ENCODE results near the gene FAM114A2.

FAM114A2 gene

DNA sequence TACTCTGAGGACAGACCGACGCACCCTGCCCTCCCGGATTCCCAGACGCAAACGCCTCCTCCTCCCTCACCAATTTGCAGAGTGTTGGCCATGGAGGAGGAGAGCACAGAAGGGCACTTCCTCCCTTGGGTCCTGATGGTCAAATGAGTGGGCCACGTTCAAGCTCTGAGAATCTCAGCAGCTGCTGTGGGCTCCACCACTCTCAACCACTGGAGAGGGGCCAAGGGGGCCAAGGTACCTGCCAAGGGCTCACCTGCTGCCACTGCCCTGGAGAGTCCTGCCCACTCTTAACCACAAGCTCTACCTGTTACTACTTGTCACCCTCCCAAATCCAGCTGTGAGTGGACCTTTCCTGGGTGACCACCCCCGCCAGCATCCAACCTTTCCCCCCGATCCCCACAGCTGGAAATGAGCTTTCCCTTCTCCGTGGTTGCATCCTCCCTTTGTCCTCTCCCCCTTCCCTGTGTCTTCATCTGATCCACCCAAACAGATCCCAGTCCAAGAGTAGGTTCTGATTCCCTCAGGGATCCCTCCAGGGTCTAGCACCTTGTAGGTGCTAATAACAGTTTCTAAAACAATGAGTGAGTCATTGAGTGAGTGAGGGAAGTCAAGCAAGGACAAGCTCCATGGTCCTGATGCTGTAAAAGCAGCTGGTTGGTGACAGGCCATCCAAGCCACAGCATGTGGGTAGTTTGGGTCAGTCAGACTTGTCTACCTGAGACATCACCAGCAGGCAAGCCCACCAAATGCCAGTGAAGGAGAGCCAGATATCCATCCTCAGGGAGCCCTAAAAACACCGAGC, 69.7 kb downstream of the FAM114A2 start:
- ChIA-PET CTCF (interaction anchor here (0.6 to 8.4 kb wide), 7 partner anchors 9 to 1435 kb away, joined by 3 to 116 read pairs (median 4); no protein-coding TSS in a partner anchor), POLR2A (no interaction called here)
- Histone ChIP-seq H3K27ac (ENCODE audit: insufficient read depth in 1 of 2, low read depth in 1 of 2, low read length in 2 of 2, poor library complexity in 1 of 2, severe bottlenecking in 2 of 2) (no peak overlapping the region), H3K9me3 (ENCODE audit: control extremely low read depth in 1 of 5, control insufficient read depth in 4 of 5, insufficient read depth in 2 of 5, low read depth in 1 of 5, low read length in 4 of 5) (no peaks in the 10 kb centered on the region), H3K4me3 (ENCODE audit: control insufficient read depth in 1 of 7, extremely low read depth in 1 of 7, insufficient read depth in 4 of 7, low read depth in 2 of 7, low read length in 6 of 7) (no peak overlapping the region), H3K4me1 (ENCODE audit: control extremely low read depth in 1 of 4, control insufficient read depth in 4 of 4, insufficient read depth in 4 of 4, low read length in 3 of 4) (peaks cover 0 to 4% (median 0%) of the 10 kb centered on the region in 4 experiments), H3K36me3 (ENCODE audit: control insufficient read depth in 4 of 4, insufficient read depth in 4 of 4, low read length in 3 of 4) (no peaks in the 10 kb centered on the region), H3K27me3 (replicated peaks in 2 of 5; ENCODE audit: control insufficient read depth in 4 of 5, insufficient read depth in 5 of 5, low read length in 4 of 5) (peaks cover 0 to 5% (median 0%) of the 10 kb centered on the region in 5 experiments)
- no peak for DNase-seq
- 80% methylated on average over 6 of the region's 10 CpGs for WGBS (ENCODE audit: insufficient coverage)

DNA sequence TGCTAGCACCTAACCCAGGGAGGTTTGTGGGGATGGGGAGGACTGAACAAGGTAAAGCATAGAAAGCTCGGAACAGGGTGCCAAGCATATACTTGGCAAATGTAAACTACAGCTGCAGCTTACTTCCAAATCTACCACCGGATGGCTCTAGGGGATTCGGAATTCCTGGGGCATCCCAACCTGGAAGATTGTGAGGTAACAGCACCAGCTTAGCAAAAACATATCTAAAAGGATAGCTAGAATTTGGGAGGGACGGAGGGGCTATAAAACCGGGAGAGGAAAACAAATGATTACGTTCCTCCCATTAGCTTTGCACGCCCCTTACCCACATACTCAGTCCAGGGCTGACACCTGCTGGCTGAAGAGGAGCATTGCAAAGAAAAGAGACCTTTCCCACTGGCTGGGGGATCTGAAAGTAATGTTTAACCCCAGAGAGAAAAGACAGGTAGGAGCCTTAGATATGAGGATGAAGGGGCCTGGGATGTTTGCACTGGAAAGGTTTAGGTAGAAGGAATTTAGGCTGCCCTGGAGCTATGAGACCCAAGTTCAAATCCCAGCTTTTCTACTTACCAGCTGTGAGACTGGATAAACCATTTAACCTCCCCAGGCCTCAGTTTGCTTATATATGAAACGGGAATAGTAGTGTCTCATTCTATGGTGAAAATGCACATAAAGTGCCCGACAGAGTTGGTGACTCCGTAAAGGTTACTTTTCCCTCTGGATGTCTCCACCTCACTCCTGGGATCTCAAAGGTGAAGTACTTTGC, 73.6 kb downstream of the FAM114A2 start:
- Histone ChIP-seq H3K4me1 (ENCODE audit: control extremely low read depth in 1 of 4, control insufficient read depth in 4 of 4, insufficient read depth in 4 of 4, low read length in 3 of 4) (peaks cover 0 to 14% (median 9%) of the 10 kb centered on the region in 4 experiments), H3K27me3 (replicated peaks in 2 of 5; ENCODE audit: control insufficient read depth in 4 of 5, insufficient read depth in 5 of 5, low read length in 4 of 5) (peaks cover 0 to 8% (median 0%) of the 10 kb centered on the region in 5 experiments), H3K36me3 (ENCODE audit: control insufficient read depth in 4 of 4, insufficient read depth in 4 of 4, low read length in 3 of 4) (no peaks in the 10 kb centered on the region), H3K27ac (ENCODE audit: insufficient read depth in 1 of 2, low read depth in 1 of 2, low read length in 2 of 2, poor library complexity in 1 of 2, severe bottlenecking in 2 of 2) (no peak overlapping the region), H3K4me3 (ENCODE audit: control insufficient read depth in 1 of 7, extremely low read depth in 1 of 7, insufficient read depth in 4 of 7, low read depth in 2 of 7, low read length in 6 of 7) (no peak overlapping the region), H3K9me3 (ENCODE audit: control extremely low read depth in 1 of 5, control insufficient read depth in 4 of 5, insufficient read depth in 2 of 5, low read depth in 1 of 5, low read length in 4 of 5) (no peaks in the 10 kb centered on the region)
- peak; percentile 52 to 76 (median 63) for DNase-seq
- 64% methylated on average over 4 of the region's 10 CpGs for WGBS (ENCODE audit: insufficient coverage)
- POLR2A ChIA-PET: interaction anchor here (1.0 kb wide), 1 partner anchor 73 kb away, joined by 3 read pairs; the partner anchor contains the start of genes FAM114A2 and MFAP3
- CTCF ChIA-PET: interaction anchor here (0.6 to 8.4 kb wide), 20 partner anchors 10 to 1449 kb away, joined by 3 to 116 read pairs (median 4); partner anchors contain the start of gene GRIA1

DNA sequence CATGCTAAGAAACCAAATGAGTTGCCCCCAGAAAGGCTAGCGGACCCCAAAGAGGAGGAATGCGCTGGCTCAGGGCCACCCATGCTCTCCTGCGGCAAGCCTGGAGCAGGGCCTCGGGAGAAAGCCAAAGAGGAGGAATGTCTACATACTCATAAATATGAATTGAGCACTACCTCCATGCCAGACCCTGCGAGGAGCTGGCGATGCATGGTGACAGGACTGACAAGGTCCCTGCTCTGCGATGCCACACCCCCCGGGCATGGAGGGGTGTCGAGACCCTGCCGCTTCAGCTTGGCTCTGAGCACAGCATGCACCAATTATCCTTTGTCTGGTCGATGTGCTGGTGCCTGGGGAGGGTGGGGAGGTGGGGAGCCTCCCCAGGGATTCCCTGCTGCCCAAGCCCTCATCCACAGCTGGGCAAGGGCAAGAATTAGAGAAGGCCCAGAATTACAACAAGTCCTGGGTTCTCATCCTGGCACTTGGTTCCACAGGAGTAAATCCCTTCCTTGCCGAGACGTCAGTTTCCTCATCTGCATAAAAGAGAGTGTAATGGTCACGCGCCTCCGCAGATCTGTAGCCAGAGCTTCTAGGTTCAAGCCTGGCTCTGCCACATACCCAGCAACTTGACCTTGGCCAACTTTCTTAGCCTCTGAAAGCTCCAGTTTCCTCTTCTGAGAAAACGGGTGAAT, 74.4 kb downstream of the FAM114A2 start:
- peaks cover 0 to 13% (median 0%) of the 10 kb centered on the region in 5 experiments for H3K27me3 ChIP-seq (replicated peaks in 2 of 5; ENCODE audit: control insufficient read depth in 4 of 5, insufficient read depth in 5 of 5, low read length in 4 of 5)
- no peak overlapping the region for H3K4me3 ChIP-seq (ENCODE audit: control insufficient read depth in 1 of 7, extremely low read depth in 1 of 7, insufficient read depth in 4 of 7, low read depth in 2 of 7, low read length in 6 of 7)
- ChIA-PET POLR2A (no interaction called here), CTCF (interaction anchor here (0.8 to 8.4 kb wide), 15 partner anchors 10 to 1431 kb away, joined by 3 to 116 read pairs (median 5); partner anchors contain the start of gene GRIA1)
- no peak overlapping the region for H3K27ac ChIP-seq (ENCODE audit: insufficient read depth in 1 of 2, low read depth in 1 of 2, low read length in 2 of 2, poor library complexity in 1 of 2, severe bottlenecking in 2 of 2)
- H3K4me1 ChIP-seq (ENCODE audit: control extremely low read depth in 1 of 4, control insufficient read depth in 4 of 4, insufficient read depth in 4 of 4, low read length in 3 of 4): peaks cover 0 to 14% (median 9%) of the 10 kb centered on the region in 4 experiments
- no peaks in the 10 kb centered on the region for H3K9me3 ChIP-seq (ENCODE audit: control extremely low read depth in 1 of 5, control insufficient read depth in 4 of 5, insufficient read depth in 2 of 5, low read depth in 1 of 5, low read length in 4 of 5)
- no peaks in the 10 kb centered on the region for H3K36me3 ChIP-seq (ENCODE audit: control insufficient read depth in 4 of 4, insufficient read depth in 4 of 4, low read length in 3 of 4)
- WGBS (ENCODE audit: insufficient coverage): 93% methylated on average over 12 of the region's 17 CpGs
- DNase-seq: no peak

DNA sequence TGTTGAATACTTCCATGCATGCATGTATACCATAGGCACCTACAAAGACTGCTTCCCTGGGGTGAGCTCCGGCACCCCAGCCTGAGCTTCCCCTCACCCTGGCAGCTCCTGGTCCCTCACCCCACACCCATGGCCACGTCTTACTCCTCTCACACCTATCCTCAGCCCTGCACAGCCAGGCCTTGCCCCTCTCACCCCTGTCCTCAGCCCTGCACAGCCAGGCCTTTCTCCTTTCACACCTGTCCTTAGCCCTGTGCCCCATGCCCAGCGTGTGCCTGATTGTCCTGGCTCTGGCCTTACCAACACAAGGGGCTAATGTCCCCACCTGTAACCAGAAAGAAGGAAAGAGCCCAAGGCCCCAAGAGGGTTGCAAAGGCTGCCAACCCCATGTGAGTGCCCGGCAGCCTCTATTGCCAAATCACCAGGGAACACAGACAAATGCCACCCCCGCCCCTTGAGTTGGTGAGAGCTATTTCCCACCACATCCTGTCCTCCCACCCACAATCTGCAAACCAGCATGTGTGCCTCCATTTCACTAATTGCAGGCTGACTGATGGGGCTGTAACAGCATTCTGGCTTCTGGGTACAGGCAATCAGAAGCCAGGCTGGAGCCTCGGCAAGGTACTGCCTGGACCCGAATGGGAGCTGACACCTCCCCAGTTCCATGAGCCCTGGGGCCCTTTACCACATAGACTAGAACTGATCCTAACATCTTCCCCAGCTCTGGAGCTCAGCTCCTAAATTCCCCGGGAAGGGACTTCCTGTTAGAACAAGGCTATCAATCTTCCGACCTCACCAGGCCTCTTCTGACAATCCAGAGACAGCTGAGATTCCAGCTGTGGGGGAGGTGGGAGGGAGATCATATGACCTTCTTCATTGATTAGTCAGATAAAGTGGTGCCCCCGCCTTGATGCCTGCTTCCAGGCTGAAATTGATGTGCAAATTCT, 78.2 kb downstream of the FAM114A2 start:
- peak; percentile 15 to 81 (median 75) for DNase-seq
- Histone ChIP-seq H3K27me3 (replicated peaks in 2 of 5; ENCODE audit: control insufficient read depth in 4 of 5, insufficient read depth in 5 of 5, low read length in 4 of 5) (peaks cover 0 to 13% (median 0%) of the 10 kb centered on the region in 5 experiments), H3K27ac (ENCODE audit: insufficient read depth in 1 of 2, low read depth in 1 of 2, low read length in 2 of 2, poor library complexity in 1 of 2, severe bottlenecking in 2 of 2) (no peak overlapping the region), H3K9me3 (ENCODE audit: control extremely low read depth in 1 of 5, control insufficient read depth in 4 of 5, insufficient read depth in 2 of 5, low read depth in 1 of 5, low read length in 4 of 5) (peaks cover 0 to 3% (median 0%) of the 10 kb centered on the region in 5 experiments), H3K4me3 (ENCODE audit: control insufficient read depth in 1 of 7, extremely low read depth in 1 of 7, insufficient read depth in 4 of 7, low read depth in 2 of 7, low read length in 6 of 7) (no peak overlapping the region), H3K36me3 (ENCODE audit: control insufficient read depth in 4 of 4, insufficient read depth in 4 of 4, low read length in 3 of 4) (no peaks in the 10 kb centered on the region), H3K4me1 (ENCODE audit: control extremely low read depth in 1 of 4, control insufficient read depth in 4 of 4, insufficient read depth in 4 of 4, low read length in 3 of 4) (peaks cover 0 to 10% (median 9%) of the 10 kb centered on the region in 4 experiments)
- 61% methylated on average over 6 of the region's 10 CpGs for WGBS (ENCODE audit: insufficient coverage)
- POLR2A ChIA-PET: interaction anchor here (0.8 kb wide), 1 partner anchor 467 kb away, joined by 3 read pairs; no protein-coding TSS in a partner anchor
- CTCF ChIA-PET: interaction anchor here (0.9 to 1.9 kb wide), 5 partner anchors 9 to 1428 kb away, joined by 4 to 7 read pairs (median 5); no protein-coding TSS in a partner anchor

DNA sequence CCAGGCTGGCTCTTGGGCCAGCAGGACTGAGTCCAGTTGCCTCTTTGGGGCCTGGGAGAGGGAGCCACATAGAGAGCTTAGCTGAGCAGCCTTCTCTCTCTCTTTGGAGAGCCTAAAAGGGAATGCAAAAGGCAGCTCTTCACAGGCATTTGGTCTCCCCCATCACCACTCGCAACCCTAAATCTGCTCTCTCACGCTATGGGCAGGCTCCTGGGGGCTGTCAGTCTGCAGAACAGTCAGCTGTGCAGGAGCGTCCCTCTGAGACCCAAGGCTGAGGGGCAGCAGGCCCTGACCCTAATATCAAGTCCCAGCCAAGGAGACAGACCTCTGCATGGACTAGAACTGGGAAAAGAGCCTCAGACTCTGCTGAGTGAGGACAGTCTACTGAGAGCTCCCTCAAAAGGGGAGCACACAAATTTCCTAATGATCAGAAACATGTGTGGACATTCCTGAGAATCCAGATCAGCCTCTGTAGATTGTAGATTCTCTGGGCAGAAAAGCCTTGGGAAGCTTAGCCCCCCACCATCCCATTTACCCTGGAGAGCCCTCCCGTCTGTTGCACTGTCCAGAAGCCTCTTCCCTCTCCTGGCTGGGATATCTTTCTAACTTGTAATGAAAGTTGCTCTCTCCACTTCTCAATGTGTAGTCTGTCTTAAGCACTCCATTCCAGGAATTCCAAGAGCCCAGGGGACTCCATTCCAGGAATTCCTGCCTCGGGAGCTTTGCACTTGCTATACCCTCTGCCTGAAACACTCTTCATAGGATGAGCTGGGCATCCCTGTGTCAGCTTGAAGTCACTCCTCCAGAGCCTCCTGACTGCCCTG, 79.4 kb downstream of the FAM114A2 start:
- POLR2A ChIA-PET: interaction anchor here (0.8 kb wide), 1 partner anchor 466 kb away, joined by 3 read pairs; no protein-coding TSS in a partner anchor
- no peak overlapping the region for H3K4me3 ChIP-seq (ENCODE audit: control insufficient read depth in 1 of 7, extremely low read depth in 1 of 7, insufficient read depth in 4 of 7, low read depth in 2 of 7, low read length in 6 of 7)
- peaks cover 0 to 3% (median 0%) of the 10 kb centered on the region in 5 experiments for H3K9me3 ChIP-seq (ENCODE audit: control extremely low read depth in 1 of 5, control insufficient read depth in 4 of 5, insufficient read depth in 2 of 5, low read depth in 1 of 5, low read length in 4 of 5)
- H3K4me1 ChIP-seq (ENCODE audit: control extremely low read depth in 1 of 4, control insufficient read depth in 4 of 4, insufficient read depth in 4 of 4, low read length in 3 of 4): peaks cover 0 to 10% (median 9%) of the 10 kb centered on the region in 4 experiments
- H3K27ac ChIP-seq (ENCODE audit: insufficient read depth in 1 of 2, low read depth in 1 of 2, low read length in 2 of 2, poor library complexity in 1 of 2, severe bottlenecking in 2 of 2): no peak overlapping the region
- no peaks in the 10 kb centered on the region for H3K36me3 ChIP-seq (ENCODE audit: control insufficient read depth in 4 of 4, insufficient read depth in 4 of 4, low read length in 3 of 4)
- DNase-seq: no peak
- peaks cover 0 to 12% (median 0%) of the 10 kb centered on the region in 5 experiments for H3K27me3 ChIP-seq (replicated peaks in 2 of 5; ENCODE audit: control insufficient read depth in 4 of 5, insufficient read depth in 5 of 5, low read length in 4 of 5)
- 82% methylated on average over 3 of the region's 5 CpGs for WGBS (ENCODE audit: insufficient coverage)
- CTCF ChIA-PET: interaction anchor here (1.4 to 1.9 kb wide), 3 partner anchors 10 to 464 kb away, joined by 5 to 7 read pairs (median 6); no protein-coding TSS in a partner anchor

Measured in common myeloid progenitor, CD34-positive (primary cell).